NCI-H446 (cell line): ENCODE measurements around the gene EPHX1.
"Not testable (repeated sequence)": the region's sequence is repeated elsewhere in the genome, so short reads cannot be mapped to it uniquely, and the experiment has no call there.

Experiments
- DNase-seq, 2 experiments: peaks; one replicate each; lab custom pipeline; 2025; lab: John Stamatoyannopoulos, UW

The EPHX1 gene

GRCh38 chr1:225777583-225778336 is 32.2 kb upstream of the EPHX1 start, which contains the start of gene SRP9:
TSS of gene SRP9 (plus strand) at chr1:225777826. CDS start at chr1:225777941, 115 bp downstream.
- DNase-seq = peak; percentile 98 to 99

GRCh38 chr1:225778337-225778669 is 31.6 kb upstream of the EPHX1 start:
- no peak for DNase-seq

GRCh38 chr1:225779165-225779564 is 30.8 kb upstream of the EPHX1 start:
- not testable (repeated sequence) for DNase-seq

- no peak for DNase-seq
Observed at GRCh38 chr1:225780134-225780533, 29.8 kb upstream of the EPHX1 start.

GRCh38 chr1:225780630-225781029 is 29.3 kb upstream of the EPHX1 start:
- DNase-seq = no peak

- DNase-seq = not testable (repeated sequence)
Observed at GRCh38 chr1:225789142-225789541, 20.8 kb upstream of the EPHX1 start.

GRCh38 chr1:225794954-225795353 is 15.0 kb upstream of the EPHX1 start:
- no peak for DNase-seq

- DNase-seq = not testable (repeated sequence)
Observed at GRCh38 chr1:225796097-225796496, 13.8 kb upstream of the EPHX1 start.

- not testable (repeated sequence) for DNase-seq
Observed at GRCh38 chr1:225801146-225801545, 8.8 kb upstream of the EPHX1 start.

- DNase-seq = no peak
Observed at GRCh38 chr1:225806249-225806648, 3.7 kb upstream of the EPHX1 start.

GRCh38 chr1:225806736-225807135 is 3.2 kb upstream of the EPHX1 start:
- DNase-seq = not testable (repeated sequence)

- no peak for DNase-seq
Observed at GRCh38 chr1:225808136-225808535, 1.8 kb upstream of the EPHX1 start.

GRCh38 chr1:225810579-225811538 is 935 bp downstream of the EPHX1 start:
- DNase-seq = not testable (repeated sequence)

- DNase-seq = peak in 1 of 2 experiments; percentile 68
Observed at GRCh38 chr1:225811622-225812487, 1.9 kb downstream of the EPHX1 start.

GRCh38 chr1:225812488-225813213 is 2.7 kb downstream of the EPHX1 start:
- no peak for DNase-seq

- no peak for DNase-seq
Observed at GRCh38 chr1:225813214-225813964, 3.5 kb downstream of the EPHX1 start.

- DNase-seq = no peak
Observed at GRCh38 chr1:225814381-225814780, 4.5 kb downstream of the EPHX1 start.

GRCh38 chr1:225815090-225815489 is 5.2 kb downstream of the EPHX1 start:
- not testable (repeated sequence) for DNase-seq

- DNase-seq = no peak
Observed at GRCh38 chr1:225815526-225816178, 5.7 kb downstream of the EPHX1 start.
